HepG2 (cell line): ENCODE measurements around the gene CLIC1. TPM values are rescaled to one million over a fixed set of nuclear protein-coding genes. Genes with fewer than 3 reads are reported as not detected.

Source experiments
- DMAP1 ChIP-seq: IDR thresholded peaks from 2 replicates; pipeline ENCODE4 v1.6.1; 2016
- GLI4 ChIP-seq: sonication (generic); formaldehyde crosslinking; IDR thresholded peaks from 2 replicates; pipeline ENCODE4 v1.5.1; 2020; ENCODE audit warnings: missing genetic modification reagents, mild to moderate bottlenecking, moderate library complexity, borderline replicate concordance
- HCFC1 ChIP-seq: fragments of 150-350 bp; IDR thresholded peaks from 2 replicates; pipeline ENCODE4 v1.6.1; 2014; ENCODE audit warnings: low read depth, low read length
- HDAC6 ChIP-seq: fragments of 200-600 bp; sonication (generic); IDR thresholded peaks from 2 replicates; pipeline ENCODE4 v1.7.0; 2017; ENCODE audit warnings: mild to moderate bottlenecking, antibody characterized with exemption, low read length, low read depth
- HOMEZ ChIP-seq: IDR thresholded peaks from 2 replicates; pipeline ENCODE4 v1.6.1; 2016; ENCODE audit warnings: low read depth
- IKZF4 ChIP-seq: sonication (generic); formaldehyde crosslinking; IDR thresholded peaks from 2 replicates; pipeline ENCODE4 v1.5.1; 2020; ENCODE audit warnings: borderline replicate concordance, mild to moderate bottlenecking, low read depth, missing genetic modification reagents; ENCODE audit errors: not compliant biosample characterization
- KDM5B ChIP-seq: sonication (generic); formaldehyde crosslinking; IDR thresholded peaks from 2 replicates; pipeline ENCODE4 v1.4.0; 2020; ENCODE audit warnings: missing genetic modification reagents, mild to moderate bottlenecking, borderline replicate concordance
- KLF15 ChIP-seq: sonication (generic); formaldehyde crosslinking; IDR thresholded peaks from 2 replicates; pipeline ENCODE4 v1.8.1; 2023; ENCODE audit warnings: borderline replicate concordance, mild to moderate bottlenecking, inconsistent platforms, missing genetic modification reagents, mixed read lengths
- NFKBIZ ChIP-seq: IDR thresholded peaks from 2 replicates; pipeline ENCODE4 v1.6.1; 2018; ENCODE audit warnings: missing genetic modification reagents, missing compliant biosample characterization
- NR3C1 ChIP-seq: sonication (generic); formaldehyde crosslinking; IDR thresholded peaks from 2 replicates; pipeline ENCODE4 v1.4.0; 2020; ENCODE audit warnings: missing genetic modification reagents
- RARG ChIP-seq: sonication (generic); formaldehyde crosslinking; IDR thresholded peaks from 2 replicates; pipeline ENCODE4 v1.4.0; 2020; ENCODE audit warnings: low read depth, mild to moderate bottlenecking, missing genetic modification reagents
- RFX3 ChIP-seq: IDR thresholded peaks from 2 replicates; pipeline ENCODE4 v1.6.1; 2016; ENCODE audit warnings: missing biosample characterization, missing genetic modification reagents
- RNF2 ChIP-seq: fragments of 450-650 bp; conservative IDR thresholded peaks from 2 replicates; pipeline ENCODE4 v1.6.1; 2016; ENCODE audit warnings: low read depth
- RXRA ChIP-seq: sonication (generic); formaldehyde crosslinking; IDR thresholded peaks from 2 replicates; pipeline ENCODE4 v1.5.1; 2020; ENCODE audit warnings: missing genetic modification reagents
- THAP11 ChIP-seq: IDR thresholded peaks from 2 replicates; pipeline ENCODE4 v1.6.1; 2016; ENCODE audit warnings: missing biosample characterization, missing genetic modification reagents
- TOPORS ChIP-seq: sonication (generic); formaldehyde crosslinking; IDR thresholded peaks from 2 replicates; pipeline ENCODE4 v1.8.0; 2023; ENCODE audit warnings: mild to moderate bottlenecking, missing genetic modification reagents
- ZBTB34 ChIP-seq: sonication (generic); formaldehyde crosslinking; IDR thresholded peaks from 2 replicates; pipeline ENCODE4 v1.8.0; 2022; ENCODE audit warnings: mild to moderate bottlenecking, missing genetic modification reagents
- ZNF558 ChIP-seq: sonication (generic); formaldehyde crosslinking; IDR thresholded peaks from 2 replicates; pipeline ENCODE4 v1.9.0; 2022; ENCODE audit warnings: mild to moderate bottlenecking, missing genetic modification reagents, borderline replicate concordance
- ZNF572 ChIP-seq: sonication (generic); formaldehyde crosslinking; IDR thresholded peaks from 2 replicates; pipeline ENCODE4 v1.5.1; 2020; ENCODE audit warnings: mild to moderate bottlenecking, missing genetic modification reagents
- ZNF839 ChIP-seq: sonication (generic); formaldehyde crosslinking; IDR thresholded peaks from 2 replicates; pipeline ENCODE4 v1.4.0; 2020; ENCODE audit warnings: missing genetic modification reagents, mild to moderate bottlenecking, borderline replicate concordance
- ZNF850 ChIP-seq: sonication (generic); formaldehyde crosslinking; conservative IDR thresholded peaks from 2 replicates; pipeline ENCODE4 v1.9.0; 2021; ENCODE audit warnings: mild to moderate bottlenecking, missing genetic modification reagents
- ZSCAN21 ChIP-seq: sonication (generic); formaldehyde crosslinking; IDR thresholded peaks from 2 replicates; pipeline ENCODE4 v1.8.0; 2022; ENCODE audit warnings: mild to moderate bottlenecking, missing genetic modification reagents, moderate library complexity, borderline replicate concordance
- polyA plus RNA-seq, 8 experiments: library from polyadenylated mRNA; depleted of rRNA in 3 of 8; stranded (reverse) in 7 of 8; unstranded in 1 of 8; fragments of >200 nt; fragmentation: Illumina TruSeq in 4 of 8; extraction: Trizol in 4 of 8; gene quantifications; 2 replicates each; pipeline versions ENCODE4 v1.2.1 to v1.2.3, GENCODE V29; 2011 to 2016; ENCODE audit warnings: low read depth in 4 of 8, missing spikeins in 1 of 8, mixed read lengths in 1 of 8; ENCODE audit not compliant: insufficient read depth in 1 of 8
- total RNA-seq, 5 experiments: library from RNA; depleted of rRNA; stranded (reverse); fragments of >200 nt; fragmentation: Illumina TruSeq; extraction: Trizol; gene quantifications; 2 replicates each; pipeline ENCODE4 v1.2.3, GENCODE V29; 2016; ENCODE audit warnings: low read depth in 1 of 5
- TF ChIP-seq, protein P1 (sequence below): sonication (generic); formaldehyde crosslinking; conservative IDR thresholded peaks from 2 replicates; pipeline ENCODE4 v1.8.1; 2023; ENCODE audit warnings: missing genetic modification reagents
- TF ChIP-seq, protein P2 (sequence below): sonication (generic); formaldehyde crosslinking; IDR thresholded peaks from 2 replicates; pipeline ENCODE4 v1.5.1; 2020; ENCODE audit warnings: mild to moderate bottlenecking, missing genetic modification reagents

Gene CLIC1
- total and polyA plus RNA-seq, 2 of the 13 experiments (the other 11 are each of a cell fraction or from before 2014, with no cell fraction given): 602 to 891 TPM

DNA sequence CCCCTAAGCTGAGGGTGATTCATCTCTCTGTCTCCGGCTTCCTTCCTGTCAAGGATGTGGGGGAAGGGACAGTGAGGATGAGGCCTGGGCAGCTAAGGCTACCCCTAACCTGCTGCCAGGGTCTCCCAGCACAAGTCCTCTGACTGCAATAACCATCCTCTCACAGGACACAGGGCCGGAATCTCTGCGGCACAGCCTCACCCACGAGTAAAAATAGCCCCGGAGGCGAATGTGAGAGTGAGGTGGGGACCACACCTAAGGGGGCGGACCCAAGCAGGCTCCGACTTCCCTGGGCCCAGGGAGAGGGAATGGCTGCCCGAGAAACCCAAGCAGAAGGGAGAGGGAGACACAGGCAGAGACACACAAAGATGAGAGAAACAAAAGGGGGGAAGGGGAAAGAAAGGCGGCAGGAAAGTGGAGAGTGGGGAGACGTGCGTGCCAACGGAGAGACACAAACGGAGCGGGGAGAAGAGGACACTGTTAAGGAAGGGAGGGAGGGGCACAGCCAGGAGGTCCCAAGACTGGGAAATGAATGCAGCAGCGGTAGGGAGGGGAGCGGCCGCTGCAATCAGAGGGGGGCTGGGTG lies 1.4 kb downstream of the CLIC1 start (continued):
- no peak for TF ChIP-seq RARG (CRISPR knock-in tag)
- no peak for TF ChIP-seq TOPORS
- TF ChIP-seq KLF15 (CRISPR knock-in tag): no peak
- no peak for TF ChIP-seq KDM5B (CRISPR knock-in tag)
- no peak for TF ChIP-seq HDAC6
- no peak for TF ChIP-seq ZNF839 (CRISPR knock-in tag)
- no peak for TF ChIP-seq NR3C1 (CRISPR knock-in tag)
- no peak for TF ChIP-seq ZNF572 (CRISPR knock-in tag)
- TF ChIP-seq, protein P1, sequence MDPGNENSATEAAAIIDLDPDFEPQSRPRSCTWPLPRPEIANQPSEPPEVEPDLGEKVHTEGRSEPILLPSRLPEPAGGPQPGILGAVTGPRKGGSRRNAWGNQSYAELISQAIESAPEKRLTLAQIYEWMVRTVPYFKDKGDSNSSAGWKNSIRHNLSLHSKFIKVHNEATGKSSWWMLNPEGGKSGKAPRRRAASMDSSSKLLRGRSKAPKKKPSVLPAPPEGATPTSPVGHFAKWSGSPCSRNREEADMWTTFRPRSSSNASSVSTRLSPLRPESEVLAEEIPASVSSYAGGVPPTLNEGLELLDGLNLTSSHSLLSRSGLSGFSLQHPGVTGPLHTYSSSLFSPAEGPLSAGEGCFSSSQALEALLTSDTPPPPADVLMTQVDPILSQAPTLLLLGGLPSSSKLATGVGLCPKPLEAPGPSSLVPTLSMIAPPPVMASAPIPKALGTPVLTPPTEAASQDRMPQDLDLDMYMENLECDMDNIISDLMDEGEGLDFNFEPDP (CRISPR knock-in tag): no peak
- TF ChIP-seq RNF2: no peak
- TF ChIP-seq ZBTB34: no peak
- TF ChIP-seq HCFC1: no peak
- TF ChIP-seq HOMEZ (CRISPR knock-in tag): no peak; the same call in 1 of the 2 replicates
- no peak; the same call in 1 of the 2 replicates for TF ChIP-seq DMAP1 (CRISPR knock-in tag)
- no peak for TF ChIP-seq ZSCAN21 (CRISPR knock-in tag)
- no peak for TF ChIP-seq RFX3 (CRISPR knock-in tag)
- no peak; the same call in 1 of the 2 replicates for TF ChIP-seq GLI4 (CRISPR knock-in tag)
- peak; percentile 52; the same call in 1 of the 2 replicates for TF ChIP-seq THAP11
- no peak for TF ChIP-seq ZNF558 (CRISPR knock-in tag)
- no peak for TF ChIP-seq IKZF4
- peak; percentile 21; the same call in 1 of the 2 replicates for TF ChIP-seq RXRA
- no peak for TF ChIP-seq NFKBIZ (CRISPR knock-in tag)
- TF ChIP-seq, protein P2, sequence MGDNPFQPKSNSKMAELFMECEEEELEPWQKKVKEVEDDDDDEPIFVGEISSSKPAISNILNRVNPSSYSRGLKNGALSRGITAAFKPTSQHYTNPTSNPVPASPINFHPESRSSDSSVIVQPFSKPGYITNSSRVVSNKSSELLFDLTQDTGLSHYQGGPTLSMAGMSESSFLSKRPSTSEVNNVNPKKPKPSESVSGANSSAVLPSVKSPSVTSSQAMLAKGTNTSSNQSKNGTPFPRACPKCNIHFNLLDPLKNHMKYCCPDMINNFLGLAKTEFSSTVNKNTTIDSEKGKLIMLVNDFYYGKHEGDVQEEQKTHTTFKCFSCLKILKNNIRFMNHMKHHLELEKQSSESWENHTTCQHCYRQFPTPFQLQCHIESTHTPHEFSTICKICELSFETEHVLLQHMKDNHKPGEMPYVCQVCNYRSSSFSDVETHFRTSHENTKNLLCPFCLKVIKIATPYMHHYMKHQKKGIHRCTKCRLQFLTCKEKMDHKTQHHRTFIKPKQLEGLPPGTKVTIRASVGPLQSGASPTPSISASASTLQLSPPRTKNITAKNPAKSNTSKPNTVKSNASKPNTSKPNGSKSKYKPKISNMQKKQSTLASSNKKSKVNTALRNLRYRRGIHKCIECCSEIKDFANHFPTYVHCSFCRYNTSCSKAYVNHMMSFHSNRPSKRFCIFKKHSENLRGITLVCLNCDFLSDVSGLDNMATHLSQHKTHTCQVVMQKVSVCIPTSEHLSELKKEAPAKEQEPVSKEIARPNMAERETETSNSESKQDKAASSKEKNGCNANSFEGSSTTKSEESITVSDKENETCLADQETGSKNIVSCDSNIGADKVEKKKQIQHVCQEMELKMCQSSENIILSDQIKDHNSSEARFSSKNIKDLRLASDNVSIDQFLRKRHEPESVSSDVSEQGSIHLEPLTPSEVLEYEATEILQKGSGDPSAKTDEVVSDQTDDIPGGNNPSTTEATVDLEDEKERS (CRISPR knock-in tag): no peak
- TF ChIP-seq ZNF850 (CRISPR knock-in tag): 0 out of 2 replicates have a peak, but pooled peaks have one; percentile 46
